ENCODE results near the gene RABAC1.
"Not testable (repeated sequence)": the region's sequence is repeated elsewhere in the genome, so short reads cannot be mapped to it uniquely, and the experiment has no call there.

The RABAC1 gene

GRCh38 chr19:41959056-41960053 lies at the start of gene RABAC1:
Gene RABAC1 (minus strand): TSS chr19:41959321. CDS start chr19:41959292, 29 bp downstream.
- peak; percentile 91 for DNase-seq

- DNase-seq = no peak
Observed at GRCh38 chr19:42006569-42006968, 47.4 kb upstream of the RABAC1 start.

GRCh38 chr19:42005504-42005903 lies 46.4 kb upstream of the RABAC1 start:
- no peak for DNase-seq

- DNase-seq = no peak
Observed at GRCh38 chr19:42003506-42004294, 44.6 kb upstream of the RABAC1 start.

- no peak for DNase-seq
Observed at GRCh38 chr19:41999878-42000208, 40.7 kb upstream of the RABAC1 start.

- DNase-seq = no peak
Observed at GRCh38 chr19:41999071-41999877, 40.2 kb upstream of the RABAC1 start.

- peak; percentile 28 for DNase-seq
Observed at GRCh38 chr19:41998246-41999020, 39.3 kb upstream of the RABAC1 start.

- no peak for DNase-seq
Observed at GRCh38 chr19:41997851-41998229, 38.7 kb upstream of the RABAC1 start.

- peak; percentile 17 for DNase-seq
Observed at GRCh38 chr19:41997121-41997850, 38.2 kb upstream of the RABAC1 start.

- DNase-seq = no peak
Observed at GRCh38 chr19:41995959-41996797, 37.1 kb upstream of the RABAC1 start.

GRCh38 chr19:41994994-41995958 lies 36.2 kb upstream of the RABAC1 start:
- DNase-seq = no peak

- no peak for DNase-seq
Observed at GRCh38 chr19:41994521-41994971, 35.4 kb upstream of the RABAC1 start.

GRCh38 chr19:41993612-41994483 lies 34.7 kb upstream of the RABAC1 start, which contains the start of gene ATP1A3:
Gene ATP1A3 (minus strand): TSS chr19:41994230. CDS start chr19:41994076, 154 bp downstream.
- peak; percentile 37 for DNase-seq

GRCh38 chr19:41991925-41992569 lies 32.9 kb upstream of the RABAC1 start:
- DNase-seq = not testable (repeated sequence)

GRCh38 chr19:41991025-41991424 lies 31.9 kb upstream of the RABAC1 start:
- DNase-seq = no peak

- DNase-seq = no peak
Observed at GRCh38 chr19:41990615-41991014, 31.5 kb upstream of the RABAC1 start.

GRCh38 chr19:41990028-41990427 lies 30.9 kb upstream of the RABAC1 start:
- no peak for DNase-seq
